ENCODE results near the gene HOMER3.

DNA sequence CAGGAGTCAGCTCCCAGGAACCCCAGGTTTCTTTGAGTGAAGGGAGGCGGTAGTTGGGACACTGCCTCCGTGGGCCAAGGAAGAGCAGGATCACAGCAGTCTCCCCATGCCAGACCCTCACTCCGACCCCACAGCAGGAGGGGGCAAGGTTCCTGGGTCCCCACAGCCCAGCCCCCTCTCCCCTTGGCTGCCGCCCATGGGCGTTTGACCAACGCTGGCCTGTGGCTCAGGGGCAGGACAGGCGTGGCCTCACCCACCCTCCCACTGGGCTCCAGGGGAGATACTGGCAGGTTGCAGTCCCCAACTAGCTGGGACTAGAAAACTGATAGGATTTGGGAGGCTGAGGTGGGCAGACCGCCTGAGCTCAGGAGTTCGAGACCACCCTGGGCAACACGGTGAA, 31.0 kb downstream of the HOMER3 start:
- TF ChIP-seq CTCF (IDR thresholded peaks at IDR 0.05; ENCODE audit: low read depth, low read length): no peak
- no peak for TF ChIP-seq EZH2phosphoT487 (IDR thresholded peaks at IDR 0.05; ENCODE audit: low read depth)

Measured in OCI-LY3 (cell line).